MCF 10A (cell line): Measurements from ENCODE around the gene OR56A3. TPM values are rescaled to one million over a fixed set of nuclear protein-coding genes. Genes with fewer than 3 reads are reported as not detected.

Source experiments
- BruUV-seq: library from RNA; stranded (reverse); fragments of 400-500 nt; replicated peaks from 2 replicates; lab custom pipeline; 2021; lab: Mats Ljungman, UMichigan
- CTCF ChIA-PET: fragments of 300-600 bp; sonication (Branson Sonifier 250); formaldehyde crosslinking; extraction: SDS; loops from one replicate; lab custom pipeline; 2021; ENCODE audit warnings: antibody characterized with exemption, inconsistent platforms; lab: Yijun Ruan, JAX
- POLR2A ChIA-PET: fragments of 300-600, 350-650 bp; sonication (Branson Sonifier 250); formaldehyde crosslinking; extraction: SDS; loops from one replicate; lab custom pipeline; 2020; ENCODE audit warnings: antibody characterized with exemption, inconsistent platforms; lab: Yijun Ruan, JAX
- DNase-seq: peaks from one replicate; pipeline ENCODE4 v3.0.0-alpha.2; 2018; ENCODE audit not compliant: unreplicated experiment
- H3K27ac Mint-ChIP-seq: one replicate; pipeline ENCODE4 v1.8.0; 2022; ENCODE audit warnings: mild to moderate bottlenecking, low read depth, mixed read lengths; ENCODE audit not compliant: unreplicated experiment
- H3K27me3 Mint-ChIP-seq: one replicate; pipeline ENCODE4 v1.8.0; 2022; ENCODE audit warnings: mixed read lengths; ENCODE audit not compliant: insufficient read depth, unreplicated experiment
- H3K36me3 Mint-ChIP-seq: one replicate; pipeline ENCODE4 v1.8.0; 2022; ENCODE audit warnings: mild to moderate bottlenecking, moderate library complexity, mixed read lengths; ENCODE audit not compliant: insufficient read depth, unreplicated experiment
- H3K4me1 Mint-ChIP-seq: one replicate; pipeline ENCODE4 v1.8.0; 2022; ENCODE audit warnings: mixed read lengths; ENCODE audit not compliant: insufficient read depth, unreplicated experiment
- H3K4me3 Mint-ChIP-seq: one replicate; pipeline ENCODE4 v1.8.0; 2022; ENCODE audit warnings: mild to moderate bottlenecking, moderate library complexity, mixed read lengths; ENCODE audit not compliant: unreplicated experiment
- H3K9me3 Mint-ChIP-seq: one replicate; pipeline ENCODE4 v1.8.0; 2022; ENCODE audit warnings: mixed read lengths; ENCODE audit not compliant: unreplicated experiment
- intact Hi-C: fragments of 100-400 bp; cut with micrococcal nuclease; formaldehyde crosslinking; loops from 2 replicates; pipeline ENCODE4 v1.14.1; 2022
- total RNA-seq: library from RNA; stranded (reverse); gene quantifications from 2 replicates; pipeline ENCODE4 v1.2.3, GENCODE V29; 2022
- TF ChIP-seq, protein P1 (sequence below): fragments of 200-600 bp; IDR thresholded peaks from one replicate; pipeline ENCODE4 v1.8.0; 2022; ENCODE audit warnings: antibody characterized with exemption, mild to moderate bottlenecking; ENCODE audit not compliant: unreplicated experiment

OR56A3 gene
- total RNA-seq, 1 experiment from 2014 or later, result not detected

DNA sequence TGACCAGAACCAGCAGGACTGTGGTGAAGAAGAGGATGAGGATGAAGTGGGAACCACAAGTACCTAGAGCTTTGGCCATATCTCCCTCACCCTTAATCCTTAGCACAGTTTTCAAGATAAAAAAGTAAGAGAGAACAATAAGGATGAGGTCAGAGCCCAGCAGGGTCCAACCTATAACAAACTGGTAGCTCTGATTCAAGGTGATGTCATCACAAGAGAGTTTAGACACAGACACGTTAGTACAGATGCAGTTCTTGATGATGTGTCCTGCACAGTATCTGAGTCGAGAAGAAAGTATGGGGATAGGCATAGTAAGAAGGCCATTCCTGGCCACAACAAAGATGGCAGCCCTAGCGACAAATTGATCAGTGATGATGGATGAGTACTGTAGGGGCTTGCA lies 25.7 kb downstream of the OR56A3 start:
- Mint-ChIP-seq H3K27me3 (peaks cover 12% of the 10 kb centered on the region), H3K36me3 (no peaks in the 10 kb centered on the region), H3K4me1 (no peaks in the 10 kb centered on the region), H3K4me3 (no peak overlapping the region), H3K9me3 (peaks cover 32% of the 10 kb centered on the region), H3K27ac (no peak overlapping the region)
- BruUV-seq, result no TSS peak
- DNase-seq, result no peak
- ChIA-PET POLR2A (interaction anchor here (0.7 kb wide), 1 partner anchor 86 kb away, joined by 6 read pairs; no protein-coding TSS in a partner anchor), CTCF (interaction anchor here (0.6 to 0.7 kb wide), 2 partner anchors 26 to 386 kb away, joined by 3 to 4 read pairs; no protein-coding TSS in a partner anchor)
- intact Hi-C loops, result no loop called here
- TF ChIP-seq, protein P1, sequence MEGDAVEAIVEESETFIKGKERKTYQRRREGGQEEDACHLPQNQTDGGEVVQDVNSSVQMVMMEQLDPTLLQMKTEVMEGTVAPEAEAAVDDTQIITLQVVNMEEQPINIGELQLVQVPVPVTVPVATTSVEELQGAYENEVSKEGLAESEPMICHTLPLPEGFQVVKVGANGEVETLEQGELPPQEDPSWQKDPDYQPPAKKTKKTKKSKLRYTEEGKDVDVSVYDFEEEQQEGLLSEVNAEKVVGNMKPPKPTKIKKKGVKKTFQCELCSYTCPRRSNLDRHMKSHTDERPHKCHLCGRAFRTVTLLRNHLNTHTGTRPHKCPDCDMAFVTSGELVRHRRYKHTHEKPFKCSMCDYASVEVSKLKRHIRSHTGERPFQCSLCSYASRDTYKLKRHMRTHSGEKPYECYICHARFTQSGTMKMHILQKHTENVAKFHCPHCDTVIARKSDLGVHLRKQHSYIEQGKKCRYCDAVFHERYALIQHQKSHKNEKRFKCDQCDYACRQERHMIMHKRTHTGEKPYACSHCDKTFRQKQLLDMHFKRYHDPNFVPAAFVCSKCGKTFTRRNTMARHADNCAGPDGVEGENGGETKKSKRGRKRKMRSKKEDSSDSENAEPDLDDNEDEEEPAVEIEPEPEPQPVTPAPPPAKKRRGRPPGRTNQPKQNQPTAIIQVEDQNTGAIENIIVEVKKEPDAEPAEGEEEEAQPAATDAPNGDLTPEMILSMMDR, result no peak

DNA sequence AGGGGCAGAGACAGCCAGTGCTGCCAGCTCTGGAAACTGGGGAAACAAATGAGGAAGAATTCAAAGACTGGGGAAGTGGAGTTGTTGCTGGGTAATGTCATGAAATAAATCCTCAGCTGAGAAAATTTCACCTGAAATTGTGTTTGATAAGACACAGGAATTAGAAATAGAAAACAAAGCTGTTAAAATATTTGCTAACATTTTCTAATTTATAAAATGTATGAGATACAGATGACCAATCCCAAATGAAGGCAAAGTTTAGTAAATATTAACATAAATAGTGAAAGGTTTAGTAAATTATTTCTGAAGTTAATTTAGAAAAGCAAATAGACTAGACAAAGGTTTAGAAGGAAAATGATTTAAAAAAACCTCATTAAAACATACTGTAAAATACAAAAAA lies 26.3 kb downstream of the OR56A3 start, which contains the start of gene OR56A5:
TSS of gene OR56A5 (minus strand) at position 101 of the 400 bp plus-strand sequence. CDS start at position 101, 0 bp downstream.
- CTCF ChIA-PET, result no interaction called here
- H3K4me3 Mint-ChIP-seq, result no peak within 1 kb of the TSS
- POLR2A ChIA-PET, result no interaction called here
- H3K27me3 Mint-ChIP-seq, result peaks cover 12% of the 10 kb centered on the region
- no peaks in the 10 kb centered on the region for H3K36me3 Mint-ChIP-seq
- no peaks in the 10 kb centered on the region for H3K4me1 Mint-ChIP-seq
- no TSS peak for BruUV-seq
- H3K9me3 Mint-ChIP-seq, result peaks cover 27% of the 10 kb centered on the region
- DNase-seq, result no peak
- H3K27ac Mint-ChIP-seq, result no peak within 1 kb of the TSS
- TF ChIP-seq, protein P1, result no peak
- intact Hi-C loops, result no loop called here

DNA sequence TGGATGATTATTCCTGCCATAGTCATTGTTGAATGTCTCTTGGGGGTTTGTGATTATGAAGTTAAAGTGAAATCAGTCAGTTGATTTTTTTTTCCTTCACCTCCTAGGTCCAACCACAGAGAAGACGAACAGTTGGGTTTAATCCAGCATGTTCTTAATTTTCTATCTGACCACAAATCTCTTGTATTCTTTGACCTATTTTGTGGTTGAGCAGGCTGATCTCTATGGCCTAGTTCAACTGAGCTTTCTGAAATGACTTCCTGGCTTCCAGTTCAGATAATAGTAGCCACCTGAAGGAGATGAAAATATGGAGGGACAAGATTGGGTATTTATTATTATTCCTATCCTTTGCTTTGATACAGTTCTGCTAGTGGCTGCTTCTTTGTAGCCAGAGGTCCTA lies 31.5 kb downstream of the OR56A3 start:
- TF ChIP-seq, protein P1, result no peak
- no peak overlapping the region for H3K4me3 Mint-ChIP-seq
- peaks cover 12% of the 10 kb centered on the region for H3K27me3 Mint-ChIP-seq
- H3K36me3 Mint-ChIP-seq, result no peaks in the 10 kb centered on the region
- CTCF ChIA-PET, result interaction anchor here (0.6 kb wide), 1 partner anchor 390 kb away, joined by 3 read pairs; no protein-coding TSS in a partner anchor
- no peak for DNase-seq
- no TSS peak for BruUV-seq
- no peaks in the 10 kb centered on the region for H3K9me3 Mint-ChIP-seq
- intact Hi-C loops, result no loop called here
- no peaks in the 10 kb centered on the region for H3K4me1 Mint-ChIP-seq
- POLR2A ChIA-PET, result no interaction called here
- no peak overlapping the region for H3K27ac Mint-ChIP-seq

DNA sequence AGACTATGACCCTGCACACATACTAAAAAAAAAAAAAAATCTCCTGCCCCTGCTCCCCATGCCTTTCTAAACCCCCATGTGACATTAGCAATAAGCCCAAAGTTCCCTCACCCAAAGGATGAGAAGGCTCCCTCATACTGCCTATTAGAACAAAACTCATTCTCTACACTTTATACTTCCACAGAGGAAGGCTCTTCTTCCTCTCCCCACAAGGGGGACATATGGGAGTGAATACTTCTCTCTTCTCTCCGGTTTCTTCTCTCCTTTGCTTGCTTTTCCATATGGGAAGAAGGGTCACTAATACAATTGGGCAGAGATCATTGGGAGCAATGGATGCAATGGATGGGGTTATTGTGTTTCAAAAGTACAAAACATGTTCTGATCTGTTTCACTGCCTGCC lies 41.4 kb downstream of the OR56A3 start:
- Mint-ChIP-seq H3K4me3 (no peak overlapping the region), H3K9me3 (peaks cover 18% of the 10 kb centered on the region), H3K27me3 (no peaks in the 10 kb centered on the region), H3K27ac (no peak overlapping the region), H3K36me3 (no peaks in the 10 kb centered on the region), H3K4me1 (no peaks in the 10 kb centered on the region)
- CTCF ChIA-PET, result no interaction called here
- TF ChIP-seq, protein P1, result no peak
- POLR2A ChIA-PET, result no interaction called here
- no peak for DNase-seq
- BruUV-seq, result no TSS peak
- intact Hi-C loops, result no loop called here
